ENCODE measurements around the gene SLC39A1. TPM values are rescaled to one million over a fixed set of nuclear protein-coding genes. Genes with fewer than 3 reads are reported as not detected.

Gene SLC39A1
- total and polyA plus RNA-seq, 2 of the 8 experiments (the other 6 are each of a cell fraction or from before 2014, with no cell fraction given), result 238 to 337 TPM

DNA sequence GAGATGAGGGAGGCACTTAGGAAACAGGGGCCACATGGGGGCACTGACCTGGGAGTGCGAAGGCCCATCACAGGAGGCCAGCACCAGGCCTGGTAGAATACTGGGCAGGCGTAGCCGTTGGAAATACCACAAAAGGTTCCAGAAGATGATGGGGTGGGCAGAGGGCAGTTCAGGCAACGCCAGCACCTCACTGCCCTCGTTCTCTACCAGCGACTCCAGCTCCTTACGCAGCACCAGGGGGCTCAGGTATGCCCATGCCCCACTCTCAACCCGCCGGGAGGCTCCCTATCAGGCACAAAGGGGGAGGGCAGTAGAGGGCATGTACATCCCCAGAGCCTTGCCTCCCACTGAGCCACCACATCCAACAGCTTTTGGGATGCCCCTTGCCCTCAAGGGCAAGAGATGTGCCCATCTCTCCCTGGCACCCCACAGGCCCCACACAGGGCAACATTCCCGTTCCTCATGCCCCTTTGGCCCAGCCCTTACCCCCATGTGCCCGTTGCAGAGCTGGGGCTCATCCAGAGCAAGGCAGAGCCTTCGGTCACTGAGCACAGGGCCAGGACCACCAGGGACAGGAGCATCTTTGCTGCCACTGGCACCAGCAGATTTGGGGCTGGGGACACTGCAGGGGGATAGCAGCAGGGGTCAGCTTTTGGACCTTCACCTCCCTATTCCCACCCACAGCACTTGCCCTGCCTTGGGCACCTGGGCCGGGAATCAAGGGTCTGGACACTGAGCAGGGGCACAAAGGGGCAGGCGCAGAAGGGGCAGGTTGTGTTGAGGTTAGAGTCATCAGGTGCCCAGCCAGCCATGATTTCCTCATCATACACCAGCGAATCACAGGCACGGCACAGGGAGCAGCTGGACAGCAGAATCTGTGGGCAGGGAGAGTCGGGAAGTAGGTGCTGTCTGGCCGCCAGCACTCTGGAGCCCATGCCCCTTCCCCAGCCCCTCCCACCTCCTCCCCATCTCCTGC is 30.9 kb downstream of the SLC39A1 start:
- H3K27ac ChIP-seq (ENCODE audit: low read depth, low read length), result no peak overlapping the region
- no peaks in the 10 kb centered on the region; the same call in 1 of the 2 replicates for H3K23me2 ChIP-seq (ENCODE audit: low read depth, low read length)
- H3K4me2 ChIP-seq (ENCODE audit: insufficient read depth in 1 of 2, low read depth in 2 of 2, low read length in 2 of 2), result no peak overlapping the region
- no peaks in the 10 kb centered on the region for H3K4me1 ChIP-seq (replicated peaks in 1 of 4; ENCODE audit: control insufficient read depth in 3 of 4, insufficient read depth in 4 of 4, low read length in 3 of 4)
- no peak overlapping the region for H2AFZ ChIP-seq (ENCODE audit: low read length)
- H3K9me3 ChIP-seq (ENCODE audit: insufficient read depth in 2 of 2, low read depth in 1 of 2, low read length in 1 of 2), result no peaks in the 10 kb centered on the region
- H2BK120ac ChIP-seq (replicated peaks; ENCODE audit: low read depth, low read length), result no peak overlapping the region
- H3K23ac ChIP-seq (ENCODE audit: insufficient read length), result no peak overlapping the region
- no peak overlapping the region for H4K8ac ChIP-seq (ENCODE audit: extremely low read depth, insufficient read depth, low read length)
- H3K9ac ChIP-seq (replicated peaks in 1 of 4; ENCODE audit: extremely low read depth in 1 of 4, low read depth in 3 of 4, low read length in 3 of 4), result no peak overlapping the region
- no peak overlapping the region for H4K5ac ChIP-seq (ENCODE audit: insufficient read length, low read depth, low read length)
- H3K56ac ChIP-seq (replicated peaks; ENCODE audit: insufficient read length, low read depth, low read length), result no peak overlapping the region
- no peak overlapping the region for H4K91ac ChIP-seq (replicated peaks; ENCODE audit: insufficient read length, low read length)
- peaks cover 9 to 52% (median 40%) of the 10 kb centered on the region in 4 experiments for H3K36me3 ChIP-seq (ENCODE audit: control insufficient read depth in 2 of 4, insufficient read depth in 4 of 4, low read length in 3 of 4)
- no peak overlapping the region for H2AK5ac ChIP-seq (ENCODE audit: low read depth, low read length)
- WGBS, 2 experiments (ENCODE audit: extremely low coverage in 1 of 2, insufficient coverage in 1 of 2, insufficient read length in 1 of 2, insufficient replicate concordance in 2 of 2, low coverage in 1 of 2, low lambda C conversion rate in 2 of 2, missing lambda C conversion rate in 1 of 2), result 93% methylated on average over 18 of the region's 18 CpGs; no CpG with 5 or more reads in 1 of the 2 experiments
- H2BK5ac ChIP-seq (ENCODE audit: low read depth, low read length), result no peak overlapping the region
- no peak overlapping the region for H2BK12ac ChIP-seq (ENCODE audit: low read depth, low read length)
- H3K18ac ChIP-seq (ENCODE audit: extremely low read depth, low read length), result no peak overlapping the region
- no peak overlapping the region for H3K4me3 ChIP-seq (ENCODE audit: extremely low read depth in 1 of 4, insufficient read depth in 2 of 4, low read depth in 3 of 4, low read length in 4 of 4)
- H3K27me3 ChIP-seq (replicated peaks in 1 of 4; ENCODE audit: control insufficient read depth in 3 of 4, extremely low read depth in 1 of 4, insufficient read depth in 3 of 4, low read length in 3 of 4), result no peaks in the 10 kb centered on the region
- ChIA-PET POLR2A (ENCODE audit: partially characterized antibody) (interaction anchor here (0.7 to 5.1 kb wide), 8 partner anchors 13 to 248 kb away, joined by 3 to 46 read pairs (median 6); partner anchors contain the start of genes DENND4B, JTB, RPS27 and SLC39A1), CTCF (ENCODE audit: partially characterized antibody) (interaction anchor here (0.7 kb wide), 1 partner anchor 12 kb away, joined by 3 read pairs; no protein-coding TSS in a partner anchor)
- FAIRE-seq (no peak), DNase-seq (ENCODE audit: low read depth in 1 of 2, low spot score in 2 of 2) (no peak)
- H3K4ac ChIP-seq (replicated peaks; ENCODE audit: insufficient read length, low read depth, low read length), result no peak overlapping the region
- peaks cover 0 to 8% of the 10 kb centered on the region in 2 experiments for H4K20me1 ChIP-seq (replicated peaks in 1 of 2; ENCODE audit: control insufficient read depth in 1 of 2, insufficient read depth in 2 of 2, low read length in 2 of 2)
- H3K79me1 ChIP-seq (ENCODE audit: low read depth, low read length), result no peaks in the 10 kb centered on the region; the same call in 1 of the 2 replicates
- H3K79me2 ChIP-seq (ENCODE audit: control insufficient read depth in 1 of 2, insufficient read depth in 2 of 2, low read length in 2 of 2), result no peaks in the 10 kb centered on the region
- no peak overlapping the region for H2BK15ac ChIP-seq (ENCODE audit: low read length)
- H3K14ac ChIP-seq (ENCODE audit: insufficient read length), result no peak overlapping the region
- H2BK20ac ChIP-seq (ENCODE audit: low read length), result no peak overlapping the region
- TF ChIP-seq TAF7 (optimal IDR thresholded peaks at IDR 0.05; ENCODE audit: borderline replicate concordance, low read depth, low read length) (no peak), RNF2 (IDR thresholded peaks at IDR 0.05; ENCODE audit: borderline replicate concordance, low read depth, low read length, missing control alignments, poor library complexity, severe bottlenecking) (no peak), CHD1 (IDR thresholded peaks at IDR 0.05; ENCODE audit: low read depth, low read length) (no peak), SP1 (IDR thresholded peaks at IDR 0.05; ENCODE audit: low read depth, low read length) (no peak), BCL11A (IDR thresholded peaks at IDR 0.05; ENCODE audit: low read depth in 2 of 2, low read length in 2 of 2) (no peak), CTBP2 (IDR thresholded peaks at IDR 0.05; ENCODE audit: borderline replicate concordance, insufficient read depth, insufficient read length, low read length) (no peak), POU5F1 (IDR thresholded peaks at IDR 0.05; ENCODE audit: low read depth, low read length) (no peak), HDAC6 (IDR thresholded peaks at IDR 0.05; ENCODE audit: low read depth, low read length) (no peak)
- TF ChIP-seq, protein P1, sequence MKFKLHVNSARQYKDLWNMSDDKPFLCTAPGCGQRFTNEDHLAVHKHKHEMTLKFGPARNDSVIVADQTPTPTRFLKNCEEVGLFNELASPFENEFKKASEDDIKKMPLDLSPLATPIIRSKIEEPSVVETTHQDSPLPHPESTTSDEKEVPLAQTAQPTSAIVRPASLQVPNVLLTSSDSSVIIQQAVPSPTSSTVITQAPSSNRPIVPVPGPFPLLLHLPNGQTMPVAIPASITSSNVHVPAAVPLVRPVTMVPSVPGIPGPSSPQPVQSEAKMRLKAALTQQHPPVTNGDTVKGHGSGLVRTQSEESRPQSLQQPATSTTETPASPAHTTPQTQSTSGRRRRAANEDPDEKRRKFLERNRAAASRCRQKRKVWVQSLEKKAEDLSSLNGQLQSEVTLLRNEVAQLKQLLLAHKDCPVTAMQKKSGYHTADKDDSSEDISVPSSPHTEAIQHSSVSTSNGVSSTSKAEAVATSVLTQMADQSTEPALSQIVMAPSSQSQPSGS (IDR thresholded peaks at IDR 0.05; ENCODE audit: low read length), result no peak
